ENCODE measurements around the gene RACK1.

Gene RACK1

GRCh38 chr5:181222630-181223057, 21.1 kb downstream of the RACK1 start:
- peaks cover 3 to 20% of the 10 kb centered on the region in 2 experiments for H3K36me3 ChIP-seq (ENCODE audit: control insufficient read depth in 1 of 2, insufficient read depth in 2 of 2, low read depth in 1 of 2, low read length in 2 of 2)
- peak overlapping the region; percentile 5 to 35 for H3K4ac ChIP-seq (ENCODE audit: low read depth in 1 of 2, low read length in 2 of 2)
- H3K9ac ChIP-seq (ENCODE audit: low read length) = peak overlapping the region; percentile 97
- no peak overlapping the region for H2AK5ac ChIP-seq (ENCODE audit: low read length, severe bottlenecking)
- H3K4me2 ChIP-seq (ENCODE audit: low read length, poor library complexity, severe bottlenecking) = peak overlapping the region; percentile 87
- H2AFZ ChIP-seq (ENCODE audit: low read depth, low read length) = no peak overlapping the region
- H4K91ac ChIP-seq (ENCODE audit: low read length) = peak overlapping the region; percentile 90
- H3K9me3 ChIP-seq (ENCODE audit: control insufficient read depth, low read length) = no peaks in the 10 kb centered on the region
- under 1% methylated on average over 14 of the region's 18 CpGs for WGBS
- no peak overlapping the region for H3K14ac ChIP-seq (ENCODE audit: low read length in 2 of 2)
- DNase-seq = peak; percentile 89
- H3K23ac ChIP-seq (ENCODE audit: low read length in 2 of 2) = no peak overlapping the region
- H2BK12ac ChIP-seq (ENCODE audit: low read length in 2 of 2) = peak overlapping the region; percentile 2 to 79
- peak overlapping the region; percentile 38 for H2BK5ac ChIP-seq (ENCODE audit: low read depth, low read length, poor library complexity, severe bottlenecking)
- H3K27ac ChIP-seq (ENCODE audit: low read length, poor library complexity, severe bottlenecking) = peak overlapping the region; percentile 99
- peaks cover 12% of the 10 kb centered on the region for H3K4me1 ChIP-seq (ENCODE audit: control insufficient read depth, insufficient read depth, low read depth, low read length)
- peaks cover 5% of the 10 kb centered on the region for H3K79me1 ChIP-seq (replicated peaks; ENCODE audit: low read length, poor library complexity, severe bottlenecking)
- peak overlapping the region; percentile 50 for H2BK120ac ChIP-seq (ENCODE audit: low read depth, low read length)
- peak overlapping the region in 1 of 2 experiments; percentile 92 for H3K18ac ChIP-seq (ENCODE audit: low read depth in 1 of 2, low read length in 2 of 2)
- H4K8ac ChIP-seq (ENCODE audit: low read length) = peak overlapping the region; percentile 96
- no peak overlapping the region for H2BK15ac ChIP-seq (ENCODE audit: low read depth, poor library complexity, severe bottlenecking)
- H3K4me3 ChIP-seq (ENCODE audit: insufficient read depth in 1 of 2, low read depth in 1 of 2, low read length in 2 of 2) = peak overlapping the region; percentile 55 to 98
- H3K27me3 ChIP-seq (ENCODE audit: control insufficient read depth in 1 of 2, insufficient read depth in 1 of 2, low read length in 2 of 2) = no peaks in the 10 kb centered on the region

GRCh38 chr5:181221792-181222629, 21.7 kb downstream of the RACK1 start:
- Histone ChIP-seq H3K36me3 (ENCODE audit: control insufficient read depth in 1 of 2, insufficient read depth in 2 of 2, low read depth in 1 of 2, low read length in 2 of 2) (peaks cover 2 to 14% of the 10 kb centered on the region in 2 experiments), H2BK120ac (ENCODE audit: low read depth, low read length) (peak overlapping the region; percentile 50), H3K4me3 (ENCODE audit: insufficient read depth in 1 of 2, low read depth in 1 of 2, low read length in 2 of 2) (peak overlapping the region; percentile 55 to 98), H3K27me3 (ENCODE audit: control insufficient read depth in 1 of 2, insufficient read depth in 1 of 2, low read length in 2 of 2) (no peaks in the 10 kb centered on the region), H3K9me3 (ENCODE audit: control insufficient read depth, low read length) (no peaks in the 10 kb centered on the region), H2AK5ac (ENCODE audit: low read length, severe bottlenecking) (no peak overlapping the region), H4K8ac (ENCODE audit: low read length) (peak overlapping the region; percentile 96), H3K23ac (ENCODE audit: low read length in 2 of 2) (no peak overlapping the region), H3K4ac (ENCODE audit: low read depth in 1 of 2, low read length in 2 of 2) (peak overlapping the region; percentile 5 to 35), H2BK5ac (ENCODE audit: low read depth, low read length, poor library complexity, severe bottlenecking) (peak overlapping the region; percentile 38), H3K18ac (ENCODE audit: low read depth in 1 of 2, low read length in 2 of 2) (peak overlapping the region in 1 of 2 experiments; percentile 92), H3K14ac (ENCODE audit: low read length in 2 of 2) (no peak overlapping the region), H2AFZ (ENCODE audit: low read depth, low read length) (peak overlapping the region; percentile 36), H3K9ac (ENCODE audit: low read length) (peak overlapping the region; percentile 97), H4K91ac (ENCODE audit: low read length) (peak overlapping the region; percentile 90), H3K4me1 (ENCODE audit: control insufficient read depth, insufficient read depth, low read depth, low read length) (peaks cover 19% of the 10 kb centered on the region), H3K79me1 (replicated peaks; ENCODE audit: low read length, poor library complexity, severe bottlenecking) (peaks cover 4% of the 10 kb centered on the region), H2BK15ac (ENCODE audit: low read depth, poor library complexity, severe bottlenecking) (peak overlapping the region; percentile 12), H3K27ac (ENCODE audit: low read length, poor library complexity, severe bottlenecking) (peak overlapping the region; percentile 99), H2BK12ac (ENCODE audit: low read length in 2 of 2) (peak overlapping the region; percentile 2 to 79), H3K4me2 (ENCODE audit: low read length, poor library complexity, severe bottlenecking) (peak overlapping the region; percentile 87)
- peak; percentile 98 for DNase-seq
- 1% methylated on average over 50 of the region's 50 CpGs for WGBS

- H3K9ac ChIP-seq (ENCODE audit: low read length) = no peak overlapping the region
- H4K91ac ChIP-seq (ENCODE audit: low read length) = no peak overlapping the region
- no peak overlapping the region for H3K14ac ChIP-seq (ENCODE audit: low read length in 2 of 2)
- no peak for DNase-seq
- H3K4me2 ChIP-seq (ENCODE audit: low read length, poor library complexity, severe bottlenecking) = no peak overlapping the region
- no peaks in the 10 kb centered on the region for H3K27me3 ChIP-seq (ENCODE audit: control insufficient read depth in 1 of 2, insufficient read depth in 1 of 2, low read length in 2 of 2)
- H3K4me1 ChIP-seq (ENCODE audit: control insufficient read depth, insufficient read depth, low read depth, low read length) = peaks cover 21% of the 10 kb centered on the region
- no peak overlapping the region for H3K4ac ChIP-seq (ENCODE audit: low read depth in 1 of 2, low read length in 2 of 2)
- peak overlapping the region in 1 of 2 experiments; percentile 73 for H3K18ac ChIP-seq (ENCODE audit: low read depth in 1 of 2, low read length in 2 of 2)
- H3K79me1 ChIP-seq (replicated peaks; ENCODE audit: low read length, poor library complexity, severe bottlenecking) = no peaks in the 10 kb centered on the region
- no peak overlapping the region for H2BK5ac ChIP-seq (ENCODE audit: low read depth, low read length, poor library complexity, severe bottlenecking)
- H2AFZ ChIP-seq (ENCODE audit: low read depth, low read length) = peak overlapping the region; percentile 36
- peak overlapping the region in 1 of 2 experiments; percentile 98 for H3K4me3 ChIP-seq (ENCODE audit: insufficient read depth in 1 of 2, low read depth in 1 of 2, low read length in 2 of 2)
- H2BK120ac ChIP-seq (ENCODE audit: low read depth, low read length) = no peak overlapping the region
- no peak overlapping the region for H2BK12ac ChIP-seq (ENCODE audit: low read length in 2 of 2)
- peak overlapping the region; percentile 53 for H4K8ac ChIP-seq (ENCODE audit: low read length)
- H2BK15ac ChIP-seq (ENCODE audit: low read depth, poor library complexity, severe bottlenecking) = no peak overlapping the region
- peaks cover 0 to 8% of the 10 kb centered on the region in 2 experiments for H3K36me3 ChIP-seq (ENCODE audit: control insufficient read depth in 1 of 2, insufficient read depth in 2 of 2, low read depth in 1 of 2, low read length in 2 of 2)
- no peaks in the 10 kb centered on the region for H3K9me3 ChIP-seq (ENCODE audit: control insufficient read depth, low read length)
- peak overlapping the region; percentile 6 for H3K27ac ChIP-seq (ENCODE audit: low read length, poor library complexity, severe bottlenecking)
- H2AK5ac ChIP-seq (ENCODE audit: low read length, severe bottlenecking) = no peak overlapping the region
- H3K23ac ChIP-seq (ENCODE audit: low read length in 2 of 2) = no peak overlapping the region
- WGBS = 65% methylated on average over 25 of the region's 27 CpGs
Measured at GRCh38 chr5:181221105-181221791, 22.5 kb downstream of the RACK1 start.

GRCh38 chr5:181220178-181220515, 23.6 kb downstream of the RACK1 start:
- H3K4me2 ChIP-seq (ENCODE audit: low read length, poor library complexity, severe bottlenecking) = no peak overlapping the region
- no peak overlapping the region for H3K27ac ChIP-seq (ENCODE audit: low read length, poor library complexity, severe bottlenecking)
- H3K14ac ChIP-seq (ENCODE audit: low read length in 2 of 2) = no peak overlapping the region
- no peaks in the 10 kb centered on the region for H3K9me3 ChIP-seq (ENCODE audit: control insufficient read depth, low read length)
- H2BK120ac ChIP-seq (ENCODE audit: low read depth, low read length) = no peak overlapping the region
- H2BK12ac ChIP-seq (ENCODE audit: low read length in 2 of 2) = no peak overlapping the region
- no peak overlapping the region for H2BK5ac ChIP-seq (ENCODE audit: low read depth, low read length, poor library complexity, severe bottlenecking)
- H3K79me1 ChIP-seq (replicated peaks; ENCODE audit: low read length, poor library complexity, severe bottlenecking) = no peaks in the 10 kb centered on the region
- no peak overlapping the region for H3K18ac ChIP-seq (ENCODE audit: low read depth in 1 of 2, low read length in 2 of 2)
- no peak overlapping the region for H3K9ac ChIP-seq (ENCODE audit: low read length)
- H2BK15ac ChIP-seq (ENCODE audit: low read depth, poor library complexity, severe bottlenecking) = no peak overlapping the region
- H3K36me3 ChIP-seq (ENCODE audit: control insufficient read depth in 1 of 2, insufficient read depth in 2 of 2, low read depth in 1 of 2, low read length in 2 of 2) = peaks cover 0 to 1% of the 10 kb centered on the region in 2 experiments
- no peak overlapping the region for H2AK5ac ChIP-seq (ENCODE audit: low read length, severe bottlenecking)
- no peak overlapping the region for H3K4ac ChIP-seq (ENCODE audit: low read depth in 1 of 2, low read length in 2 of 2)
- H3K27me3 ChIP-seq (ENCODE audit: control insufficient read depth in 1 of 2, insufficient read depth in 1 of 2, low read length in 2 of 2) = no peaks in the 10 kb centered on the region
- no peak for DNase-seq
- 99% methylated on average over 10 of the region's 10 CpGs for WGBS
- H4K8ac ChIP-seq (ENCODE audit: low read length) = no peak overlapping the region
- no peak overlapping the region for H2AFZ ChIP-seq (ENCODE audit: low read depth, low read length)
- H3K4me1 ChIP-seq (ENCODE audit: control insufficient read depth, insufficient read depth, low read depth, low read length) = peaks cover 22% of the 10 kb centered on the region
- H3K23ac ChIP-seq (ENCODE audit: low read length in 2 of 2) = no peak overlapping the region
- no peak overlapping the region for H3K4me3 ChIP-seq (ENCODE audit: insufficient read depth in 1 of 2, low read depth in 1 of 2, low read length in 2 of 2)
- H4K91ac ChIP-seq (ENCODE audit: low read length) = no peak overlapping the region

Data from mesenchymal stem cell (in vitro differentiated cells and primary cell).